Breast epithelium (tissue), 3 donors: ENCODE data around the gene MTCL1.

Experiments
- CTCF ChIP-seq, 3 donors: fragments of 450-650 bp; IDR thresholded peaks; one replicate each; pipeline ENCODE4 v1.5.1; 2016 to 2017; ENCODE audit warnings: antibody characterized with exemption in 3 of 3, mild to moderate bottlenecking in 3 of 3, moderate library complexity in 3 of 3
- POLR2A ChIP-seq: fragments of 450-650 bp; IDR thresholded peaks from one replicate; pipeline ENCODE4 v1.6.1; 2016; ENCODE audit warnings: antibody characterized with exemption, mild to moderate bottlenecking, moderate library complexity

DNA sequence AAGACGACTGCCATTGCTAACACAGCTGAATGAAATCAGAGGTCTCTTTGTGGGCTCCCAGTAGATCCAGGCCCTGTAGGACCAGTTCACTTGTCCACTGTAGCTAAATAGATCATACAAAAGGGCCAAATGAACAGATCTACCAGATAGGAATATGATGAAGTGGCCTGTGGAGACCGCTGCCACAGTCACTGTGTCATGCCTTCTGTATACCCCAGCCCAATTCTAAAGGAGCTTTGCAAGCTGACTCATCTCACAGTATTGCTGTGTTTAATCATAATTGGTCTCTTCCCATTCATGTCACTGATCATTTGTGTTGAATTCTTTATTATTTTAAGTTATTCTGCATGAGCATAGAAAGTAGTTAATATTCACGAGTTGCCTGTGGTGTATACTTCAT lies 125.8 kb downstream of the MTCL1 start:
- TF ChIP-seq CTCF (IDR thresholded peaks at IDR 0.05) (no peak), POLR2A (no peak)
